ENCODE data around the gene ESRRG. TPM values are rescaled to one million over a fixed set of nuclear protein-coding genes. Genes with fewer than 3 reads are reported as not detected.

Gene ESRRG
- total RNA-seq, 2 donors from 2014 or later: 5.1 to 6.7 TPM

- 67 to 73% methylated on average over 1 to 4 of the region's 4 CpGs for WGBS, 2 experiments (ENCODE audit: insufficient coverage in 1 of 2, insufficient read length in 1 of 2)
These were observed 146.8 kb downstream of the ESRRG start for GRCh38 chr1:216576234-216576937.

GRCh38 chr1:216566641-216567205, 156.5 kb downstream of the ESRRG start:
- 50 to 56% methylated on average over 3 of the region's 3 CpGs for WGBS, 2 experiments (ENCODE audit: insufficient coverage in 1 of 2, insufficient read length in 1 of 2)
- DNase-seq: no peak
- H3K36me3 Mint-ChIP-seq (ENCODE audit: low read depth): no peaks in the 10 kb centered on the region
- H3K27ac Mint-ChIP-seq: no peak overlapping the region
- Histone ChIP-seq H3K4me1 (ENCODE audit: control insufficient read depth, insufficient read depth, low read length) (no peaks in the 10 kb centered on the region), H3K27me3 (ENCODE audit: control insufficient read depth, insufficient read depth, low read length, poor library complexity, severe bottlenecking) (no peaks in the 10 kb centered on the region), H3K27ac (ENCODE audit: low read depth, low read length) (no peak overlapping the region), H3K4me3 (ENCODE audit: low read length) (no peak overlapping the region), H3K9ac (ENCODE audit: extremely low read depth, low read length, poor library complexity, severe bottlenecking) (no peak overlapping the region), H3K36me3 (ENCODE audit: control insufficient read depth, insufficient read depth, low read length) (no peaks in the 10 kb centered on the region), H3K9me3 (ENCODE audit: control insufficient read depth, low read length) (no peaks in the 10 kb centered on the region)
- H3K4me3 Mint-ChIP-seq: no peak overlapping the region
- peaks cover 6% of the 10 kb centered on the region for H3K4me1 Mint-ChIP-seq
- no peaks in the 10 kb centered on the region for H3K27me3 Mint-ChIP-seq (ENCODE audit: insufficient read depth)
- no peaks in the 10 kb centered on the region for H3K9me3 Mint-ChIP-seq
- peak; percentile 64 for TF ChIP-seq CTCF (conservative IDR thresholded peaks at IDR 0.05)

More at GRCh38 chr1:216576234-216576937, 146.8 kb downstream of the ESRRG start:
- TF ChIP-seq CTCF (conservative IDR thresholded peaks at IDR 0.05): no peak
- no peaks in the 10 kb centered on the region for H3K4me1 ChIP-seq (ENCODE audit: control insufficient read depth, insufficient read depth, low read length)
- H3K4me3 Mint-ChIP-seq: no peak overlapping the region
- H3K27me3 Mint-ChIP-seq (ENCODE audit: insufficient read depth): no peaks in the 10 kb centered on the region
- no peaks in the 10 kb centered on the region for H3K27me3 ChIP-seq (ENCODE audit: control insufficient read depth, insufficient read depth, low read length, poor library complexity, severe bottlenecking)
- H3K27ac Mint-ChIP-seq: no peak overlapping the region
- H3K4me1 Mint-ChIP-seq: peaks cover 2% of the 10 kb centered on the region
- H3K9me3 Mint-ChIP-seq: no peaks in the 10 kb centered on the region
- no peak overlapping the region for H3K4me3 ChIP-seq (ENCODE audit: low read length)
- H3K36me3 ChIP-seq (ENCODE audit: control insufficient read depth, insufficient read depth, low read length): no peaks in the 10 kb centered on the region
- DNase-seq: no peak
- H3K9ac ChIP-seq (ENCODE audit: extremely low read depth, low read length, poor library complexity, severe bottlenecking): no peak overlapping the region
- H3K9me3 ChIP-seq (ENCODE audit: control insufficient read depth, low read length): no peaks in the 10 kb centered on the region
- no peaks in the 10 kb centered on the region for H3K36me3 Mint-ChIP-seq (ENCODE audit: low read depth)
- H3K27ac ChIP-seq (ENCODE audit: low read depth, low read length): no peak overlapping the region

- no peaks in the 10 kb centered on the region for H3K36me3 Mint-ChIP-seq (ENCODE audit: low read depth)
- peaks cover 6% of the 10 kb centered on the region for H3K4me1 Mint-ChIP-seq
- no peaks in the 10 kb centered on the region for H3K27me3 ChIP-seq (ENCODE audit: control insufficient read depth, insufficient read depth, low read length, poor library complexity, severe bottlenecking)
- WGBS, 2 experiments (ENCODE audit: insufficient coverage in 1 of 2, insufficient read length in 1 of 2): 93 to 95% methylated on average over 8 of the region's 8 CpGs
- no peak overlapping the region for H3K27ac Mint-ChIP-seq
- no peaks in the 10 kb centered on the region for H3K27me3 Mint-ChIP-seq (ENCODE audit: insufficient read depth)
- H3K4me3 ChIP-seq (ENCODE audit: low read length): no peak overlapping the region
- no peak overlapping the region for H3K27ac ChIP-seq (ENCODE audit: low read depth, low read length)
- H3K36me3 ChIP-seq (ENCODE audit: control insufficient read depth, insufficient read depth, low read length): no peaks in the 10 kb centered on the region
- H3K9ac ChIP-seq (ENCODE audit: extremely low read depth, low read length, poor library complexity, severe bottlenecking): no peak overlapping the region
- no peak for DNase-seq
- H3K4me1 ChIP-seq (ENCODE audit: control insufficient read depth, insufficient read depth, low read length): no peaks in the 10 kb centered on the region
- no peak for TF ChIP-seq CTCF (conservative IDR thresholded peaks at IDR 0.05)
- no peaks in the 10 kb centered on the region for H3K9me3 Mint-ChIP-seq
- H3K9me3 ChIP-seq (ENCODE audit: control insufficient read depth, low read length): no peaks in the 10 kb centered on the region
- no peak overlapping the region for H3K4me3 Mint-ChIP-seq
These were observed 160.1 kb downstream of the ESRRG start for GRCh38 chr1:216563087-216563486.

Data from endodermal cell (in vitro differentiated cells).